KG1 (cell line): ENCODE results near the gene ASTN2.

Source experiments
- DNase-seq: peaks from one replicate; lab custom pipeline; 2025; lab: John Stamatoyannopoulos, UW

ASTN2 gene

GRCh38 chr9:116954731-116955130 is 460.1 kb downstream of the ASTN2 start:
- DNase-seq = no peak

DNA sequence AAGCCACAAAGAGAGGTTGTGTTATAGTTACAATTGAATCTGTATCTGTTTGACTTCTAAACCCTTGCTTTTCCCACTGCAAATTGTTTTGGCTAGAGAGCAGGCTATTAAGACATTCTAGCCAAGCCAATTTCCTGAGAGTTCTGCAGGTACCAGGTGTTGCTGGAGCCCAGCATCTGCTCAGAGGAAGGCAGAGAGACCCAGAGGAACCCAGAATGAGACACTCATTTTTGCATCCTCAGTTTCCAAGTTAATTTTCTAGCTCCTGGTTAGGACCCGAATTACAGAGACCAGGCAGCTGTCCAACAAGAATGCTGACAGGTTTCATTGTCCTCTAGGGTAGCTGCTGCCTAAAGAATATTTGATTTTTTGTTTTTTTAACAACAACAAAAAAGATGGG is 461.6 kb downstream of the ASTN2 start:
- no peak for DNase-seq

DNA sequence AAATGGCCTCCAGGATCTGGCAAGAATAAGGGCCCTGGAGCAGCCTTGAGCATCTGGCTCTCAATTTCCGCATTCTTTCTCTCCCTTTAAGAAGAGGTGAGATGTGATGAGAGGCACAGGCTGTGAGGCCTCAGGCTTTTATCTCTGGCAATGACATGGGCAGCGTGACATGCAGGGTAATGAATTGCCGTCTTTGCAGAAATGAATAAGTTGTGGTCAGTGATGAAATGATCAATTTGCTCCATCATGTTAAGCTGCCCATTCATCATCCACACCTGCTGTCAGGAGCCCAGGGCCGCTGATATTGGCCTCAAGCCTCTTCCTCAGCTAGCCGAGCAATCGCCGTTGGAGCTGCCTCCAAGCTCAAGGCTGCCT is 462.4 kb downstream of the ASTN2 start:
- no peak for DNase-seq

- DNase-seq = no peak
These were observed 463.0 kb downstream of the ASTN2 start for GRCh38 chr9:116951588-116952435.

GRCh38 chr9:116945817-116946216 is 469.0 kb downstream of the ASTN2 start:
- DNase-seq = no peak

GRCh38 chr9:116944714-116945534 is 469.9 kb downstream of the ASTN2 start:
- DNase-seq = no peak

DNA sequence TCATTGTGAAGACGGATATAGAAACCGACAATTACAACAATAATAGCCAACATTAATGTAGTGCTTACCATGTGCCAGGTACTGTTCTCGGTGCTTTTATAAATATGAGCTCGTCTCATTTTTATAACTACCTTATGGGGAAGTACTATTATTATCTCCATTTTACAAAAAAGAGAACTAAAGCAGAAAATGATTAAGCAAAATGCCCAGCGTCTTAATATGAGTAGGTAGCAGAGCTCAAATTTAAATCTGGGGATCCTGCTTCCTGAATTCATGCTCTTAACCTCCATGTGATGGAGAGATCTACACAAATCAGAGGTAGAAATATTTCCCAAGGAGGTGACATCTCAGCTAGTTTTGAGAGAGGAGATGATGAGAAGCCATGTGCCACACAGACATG is 470.9 kb downstream of the ASTN2 start:
- no peak for DNase-seq

DNA sequence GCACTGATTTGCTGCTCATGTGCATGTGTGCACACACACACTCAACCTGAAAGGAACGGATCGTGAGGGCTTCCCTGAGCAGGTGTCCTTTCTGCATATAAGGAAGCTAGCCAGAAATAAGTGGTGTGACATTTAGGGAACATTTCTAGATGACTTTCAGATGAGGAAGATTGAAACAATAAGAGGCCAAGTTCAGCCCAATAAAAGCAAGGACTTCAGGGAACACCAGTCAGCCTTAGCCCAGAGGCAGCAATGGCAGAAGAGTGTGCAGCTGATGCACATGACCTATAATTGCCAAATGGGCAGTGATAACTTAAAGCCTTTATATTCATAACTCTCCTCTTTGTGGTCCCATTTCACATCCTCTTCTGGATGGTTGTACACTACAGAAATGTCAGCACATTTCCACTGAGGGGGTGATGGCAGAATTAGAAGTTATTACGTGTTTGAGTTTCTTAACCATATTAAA is 472.2 kb downstream of the ASTN2 start:
- DNase-seq = no peak

DNA sequence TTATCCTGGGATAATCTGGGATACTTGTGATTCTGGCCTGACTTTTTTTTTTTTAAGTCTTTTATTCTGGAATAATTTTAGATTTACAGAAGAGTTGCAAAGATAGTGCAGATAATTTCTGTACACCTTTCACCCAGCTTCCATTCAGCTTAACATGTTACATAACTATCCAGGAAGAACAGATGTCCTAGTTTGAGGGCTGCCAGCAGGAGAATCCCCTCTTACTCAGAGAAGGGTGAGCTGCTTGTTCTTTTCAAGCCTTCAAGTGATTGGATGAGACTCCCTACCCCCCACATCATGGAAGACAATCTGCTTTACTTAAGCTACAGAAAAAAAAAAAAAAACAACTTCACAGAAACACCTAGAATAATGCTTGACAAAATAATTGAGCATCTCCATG is 473.6 kb downstream of the ASTN2 start:
- no peak for DNase-seq

DNA sequence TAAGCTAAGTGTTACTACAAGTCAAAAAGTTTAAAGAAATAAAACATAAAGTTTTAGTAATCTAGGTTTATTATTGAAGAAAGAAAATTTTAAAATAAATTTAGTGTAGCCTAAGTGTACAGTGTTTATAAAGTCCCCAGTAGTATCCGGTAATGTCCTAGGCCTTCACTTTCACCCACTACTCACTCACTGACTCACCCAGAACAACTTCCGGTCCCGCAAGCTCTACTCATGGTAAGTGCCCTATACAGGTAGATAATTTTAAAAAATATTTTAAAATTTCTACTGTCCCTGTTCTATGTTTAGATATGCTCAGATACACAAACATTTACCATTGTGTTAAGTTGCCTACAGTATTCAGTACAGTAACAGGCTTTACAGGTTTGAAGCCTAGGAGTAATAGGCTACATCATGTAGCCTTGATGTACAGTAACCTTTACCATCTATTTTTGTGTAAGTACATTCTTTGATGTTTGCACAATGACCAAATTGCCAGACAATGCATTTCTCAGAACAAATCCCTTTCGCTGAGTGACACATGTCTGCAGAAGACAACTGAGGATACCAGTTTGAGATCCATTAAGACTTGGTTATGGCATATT is 474.1 kb downstream of the ASTN2 start:
- no peak for DNase-seq

DNA sequence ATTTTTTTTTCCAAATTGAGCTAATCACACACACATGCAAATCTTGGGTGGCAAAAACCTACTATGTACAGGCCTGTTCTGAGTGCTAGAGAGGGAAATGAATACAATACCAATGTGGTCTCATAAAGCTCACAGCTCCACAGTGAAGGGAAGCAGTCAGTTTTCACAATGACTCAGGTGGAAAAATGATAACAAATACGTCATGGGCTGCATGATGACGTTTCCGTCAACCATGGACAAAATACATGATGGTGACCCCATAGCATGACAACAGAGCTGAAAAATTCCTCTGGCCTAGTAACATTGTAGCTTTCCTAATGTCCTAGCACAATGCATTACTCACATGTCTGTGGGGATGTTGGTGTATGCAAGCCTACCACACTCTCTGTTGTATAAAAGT is 475.2 kb downstream of the ASTN2 start:
- DNase-seq = no peak

DNA sequence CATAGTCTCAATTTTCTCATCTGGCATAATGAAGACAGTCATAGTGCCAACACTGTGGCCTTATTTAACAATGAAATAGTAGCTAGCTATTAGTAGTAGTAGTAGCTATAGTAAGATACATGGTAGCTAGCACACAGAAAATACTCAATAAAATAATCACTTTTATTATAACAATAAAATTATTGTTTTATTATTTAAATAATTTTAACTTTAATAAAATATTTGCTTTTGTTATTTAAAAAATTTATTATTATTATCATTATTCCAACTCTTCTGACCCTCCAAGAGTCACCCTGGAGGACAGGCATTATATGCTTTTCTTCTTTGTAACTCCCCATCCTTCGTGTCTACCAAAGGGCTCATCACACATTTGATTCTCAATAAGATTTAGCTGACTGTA is 475.7 kb downstream of the ASTN2 start:
- DNase-seq = no peak

DNA sequence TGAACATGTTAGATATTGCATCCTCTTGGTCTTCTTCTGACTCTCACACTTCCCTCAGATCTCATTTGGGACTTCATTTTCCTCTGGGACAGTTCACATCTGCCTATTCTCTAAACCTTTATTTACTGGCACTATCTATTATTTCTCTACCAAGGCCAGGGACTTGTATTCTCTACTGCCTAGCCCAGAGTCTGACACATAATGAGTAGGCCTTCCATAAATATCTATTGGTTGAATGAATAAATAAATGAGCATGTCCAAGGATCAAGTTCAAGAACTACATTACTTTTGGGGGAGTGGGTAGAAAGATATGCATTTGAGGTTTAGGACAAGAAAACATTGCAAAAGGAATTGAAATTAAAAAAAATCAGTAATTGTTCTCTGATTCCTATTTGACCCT is 477.5 kb downstream of the ASTN2 start:
- DNase-seq = no peak

- no peak for DNase-seq
These were observed 479.5 kb downstream of the ASTN2 start for GRCh38 chr9:116935149-116935897.

DNA sequence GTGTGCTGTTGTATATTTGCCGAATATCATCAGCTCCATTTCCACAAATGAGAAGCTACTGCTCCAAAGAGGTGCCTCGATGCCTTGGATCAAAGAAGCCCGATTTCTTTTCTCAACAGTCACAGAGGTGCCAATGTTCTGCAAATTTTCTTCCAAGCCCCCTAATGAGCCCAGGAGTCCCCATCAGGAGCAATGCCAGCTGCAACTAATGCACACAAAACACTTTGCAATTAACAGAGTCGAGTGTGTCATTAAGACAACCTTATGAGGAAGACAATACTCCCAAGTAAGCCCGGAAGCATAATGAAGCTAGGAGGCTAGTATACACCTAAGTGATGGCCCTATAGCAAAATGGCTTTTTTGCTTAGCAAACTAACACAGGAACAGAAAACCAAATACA is 480.7 kb downstream of the ASTN2 start:
- no peak for DNase-seq

GRCh38 chr9:116933251-116933650 is 481.6 kb downstream of the ASTN2 start:
- no peak for DNase-seq

DNA sequence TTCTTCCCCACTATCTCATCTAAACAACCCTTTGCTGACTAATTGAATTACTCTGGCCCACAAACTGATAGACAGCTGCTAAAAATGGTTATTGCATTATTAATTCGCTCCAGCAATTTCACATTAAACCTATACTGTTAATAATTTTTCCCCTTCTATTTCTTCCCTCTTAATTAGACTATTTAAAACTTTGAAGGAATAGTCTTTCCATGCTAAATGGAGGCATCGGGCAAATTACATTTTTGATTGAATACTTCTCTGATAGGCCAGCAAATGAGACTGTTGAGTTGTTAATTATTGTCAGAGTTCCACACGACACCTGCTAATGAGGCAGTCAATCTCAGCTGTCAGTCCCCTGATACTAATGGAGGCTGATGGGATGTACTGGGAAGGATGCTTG is 485.2 kb downstream of the ASTN2 start:
- DNase-seq = no peak

DNA sequence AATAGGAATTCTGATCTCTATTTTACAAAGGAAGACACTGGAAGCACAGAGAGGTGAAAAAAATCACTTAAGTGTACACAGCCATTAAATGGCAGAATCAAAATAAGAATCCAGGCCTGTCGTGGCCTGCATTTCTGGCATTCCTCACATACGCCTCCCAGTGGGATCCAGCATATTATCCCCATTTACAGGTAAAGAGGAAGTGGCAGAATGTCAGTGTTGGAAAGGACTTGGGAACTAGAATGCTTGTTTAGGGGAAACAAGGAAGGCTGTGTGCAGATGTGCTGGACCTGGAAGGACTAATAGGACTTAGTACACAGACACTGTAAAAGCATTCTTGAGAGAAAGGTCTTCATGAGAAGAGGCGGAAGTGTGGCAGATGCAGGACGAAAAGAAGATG is 486.0 kb downstream of the ASTN2 start:
- no peak for DNase-seq

DNA sequence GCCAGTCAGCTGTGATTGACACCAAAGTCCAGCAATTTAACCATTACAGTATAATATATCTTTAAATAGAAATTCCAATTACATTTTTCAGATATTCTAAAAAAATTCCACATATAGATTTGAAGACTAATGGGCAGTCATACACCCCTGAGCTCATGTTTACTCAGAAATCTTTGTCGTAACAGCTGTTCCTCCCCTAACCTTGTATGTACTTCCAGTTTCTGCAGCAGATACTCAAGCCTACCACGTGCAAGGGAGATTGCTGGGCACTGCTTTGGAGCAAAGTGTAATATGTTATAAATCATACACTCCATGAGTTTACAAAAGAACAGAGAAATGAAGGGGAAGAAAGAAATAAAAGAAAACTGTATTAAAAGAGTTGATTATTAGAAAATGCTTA is 486.6 kb downstream of the ASTN2 start:
- no peak for DNase-seq

GRCh38 chr9:116927726-116928125 is 487.1 kb downstream of the ASTN2 start:
- no peak for DNase-seq

DNA sequence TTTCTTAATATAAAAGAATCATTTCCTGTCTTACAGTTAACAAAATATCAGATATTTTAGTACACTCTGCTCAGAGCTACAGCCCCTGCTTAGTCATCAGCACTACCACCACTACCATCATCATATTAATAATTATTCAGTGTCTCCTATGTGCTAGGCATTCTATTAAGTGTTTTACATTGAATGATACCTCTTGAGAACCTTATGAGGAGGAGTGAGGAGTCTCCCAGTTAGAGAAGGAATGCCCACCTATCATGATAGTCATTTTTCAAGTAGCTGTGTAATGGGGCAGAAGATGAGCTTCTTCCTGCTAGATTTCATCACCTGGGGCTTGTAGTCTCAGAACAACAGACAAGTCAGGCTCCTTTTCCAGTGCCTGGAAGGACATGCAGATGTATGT is 489.7 kb downstream of the ASTN2 start:
- DNase-seq = no peak

DNA sequence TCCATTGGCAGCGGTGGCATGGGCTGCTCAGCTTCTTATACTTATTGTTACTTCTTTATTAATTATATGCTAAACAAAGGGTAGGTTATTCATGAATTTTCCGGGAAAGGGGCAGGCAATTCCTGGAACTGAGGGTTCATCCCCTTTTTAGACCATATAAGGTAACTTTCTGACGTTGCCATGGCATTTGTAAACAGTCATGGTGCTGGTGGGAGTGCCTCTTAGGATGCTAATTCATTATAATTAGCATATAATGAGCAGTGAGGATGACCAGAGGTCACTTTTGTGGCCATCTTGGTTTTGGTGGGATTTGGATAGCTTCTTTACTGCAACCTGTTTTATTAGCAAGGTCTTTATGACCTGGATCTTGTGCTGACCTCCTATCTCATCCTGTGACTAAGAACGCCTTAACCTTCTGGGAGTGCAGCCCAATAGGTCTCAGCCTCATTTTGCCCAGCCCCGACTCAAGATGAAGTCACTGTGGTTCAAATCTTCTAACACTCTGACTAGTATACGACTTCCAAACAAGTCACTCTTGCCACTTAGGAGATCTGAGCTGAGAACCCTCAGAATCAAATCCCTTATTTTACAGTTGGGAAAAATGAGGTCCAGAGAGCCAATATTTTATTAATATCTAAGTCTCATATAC is 490.3 kb downstream of the ASTN2 start:
- DNase-seq = no peak
